Stimulated activated CD8-positive, alpha-beta memory T cell treated with anti-CD3 and anti-CD28 coated beads, Interleukin-2, amount 100 ng/mL, for 1 hour (primary cell): ENCODE data around the gene DPYSL3.
"Not testable (repeated sequence)": the region's sequence is repeated elsewhere in the genome, so short reads cannot be mapped to it uniquely, and the experiment has no call there.

Experiments
- DNase-seq, 2 donors: peaks; one replicate each; pipeline ENCODE4 v3.0.0-alpha.2; 2020; ENCODE audit warnings: low read depth in 2 of 2

The DPYSL3 gene

GRCh38 chr5:147509710-147510651 is at the start of gene DPYSL3:
Gene DPYSL3 (minus strand): TSS chr5:147510068. CDS start chr5:147509858, 210 bp downstream.
- DNase-seq = no peak

- no peak for DNase-seq
Observed at GRCh38 chr5:147558826-147559225, 49.0 kb upstream of the DPYSL3 start.

- no peak for DNase-seq
Observed at GRCh38 chr5:147557876-147558745, 48.2 kb upstream of the DPYSL3 start.

GRCh38 chr5:147555176-147555575 is 45.3 kb upstream of the DPYSL3 start:
- no peak for DNase-seq

- no peak for DNase-seq
Observed at GRCh38 chr5:147554261-147554817, 44.5 kb upstream of the DPYSL3 start.

GRCh38 chr5:147553817-147554216 is 43.9 kb upstream of the DPYSL3 start:
- DNase-seq = not testable (repeated sequence)

GRCh38 chr5:147552897-147553296 is 43.0 kb upstream of the DPYSL3 start:
- DNase-seq = no peak

- DNase-seq = no peak
Observed at GRCh38 chr5:147551677-147552076, 41.8 kb upstream of the DPYSL3 start.

- no peak for DNase-seq
Observed at GRCh38 chr5:147547730-147548129, 37.9 kb upstream of the DPYSL3 start.

GRCh38 chr5:147544556-147544955 is 34.7 kb upstream of the DPYSL3 start:
- no peak for DNase-seq

- no peak for DNase-seq
Observed at GRCh38 chr5:147539053-147539452, 29.2 kb upstream of the DPYSL3 start.

- DNase-seq = no peak
Observed at GRCh38 chr5:147538236-147538635, 28.4 kb upstream of the DPYSL3 start.

- DNase-seq = no peak
Observed at GRCh38 chr5:147534172-147534951, 24.5 kb upstream of the DPYSL3 start.

GRCh38 chr5:147532156-147532555 is 22.3 kb upstream of the DPYSL3 start:
- DNase-seq = no peak

GRCh38 chr5:147530530-147531389 is 20.9 kb upstream of the DPYSL3 start:
- DNase-seq = no peak

- no peak for DNase-seq
Observed at GRCh38 chr5:147523069-147523468, 13.2 kb upstream of the DPYSL3 start.

GRCh38 chr5:147522435-147522834 is 12.6 kb upstream of the DPYSL3 start:
- no peak for DNase-seq

GRCh38 chr5:147520450-147520849 is 10.6 kb upstream of the DPYSL3 start:
- no peak for DNase-seq

- no peak for DNase-seq
Observed at GRCh38 chr5:147519380-147519779, 9.5 kb upstream of the DPYSL3 start.

- DNase-seq = no peak
Observed at GRCh38 chr5:147517383-147517782, 7.5 kb upstream of the DPYSL3 start.
